ENCODE measurements around the gene CENPM.

DNA sequence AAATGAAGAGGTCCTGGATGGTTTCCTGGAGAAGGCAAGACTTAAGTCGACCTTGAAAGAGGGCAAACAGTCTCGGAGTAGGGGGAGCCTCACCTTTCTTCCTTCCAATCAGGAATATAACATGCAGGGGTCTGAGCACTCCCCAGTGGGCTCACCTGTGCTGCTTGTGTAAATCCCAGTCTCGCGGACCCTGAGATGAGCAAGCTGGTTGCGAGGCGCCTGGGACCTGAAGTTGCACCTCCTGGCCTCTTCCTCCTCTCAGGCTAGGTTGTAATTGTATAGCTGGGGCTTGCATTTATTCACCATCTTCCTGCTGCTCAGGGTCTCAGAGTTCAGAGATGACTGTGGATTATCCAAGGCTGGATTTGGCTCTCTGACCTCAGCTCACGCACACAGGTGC, 44.2 kb upstream of the CENPM start:
- TF ChIP-seq, protein P1, sequence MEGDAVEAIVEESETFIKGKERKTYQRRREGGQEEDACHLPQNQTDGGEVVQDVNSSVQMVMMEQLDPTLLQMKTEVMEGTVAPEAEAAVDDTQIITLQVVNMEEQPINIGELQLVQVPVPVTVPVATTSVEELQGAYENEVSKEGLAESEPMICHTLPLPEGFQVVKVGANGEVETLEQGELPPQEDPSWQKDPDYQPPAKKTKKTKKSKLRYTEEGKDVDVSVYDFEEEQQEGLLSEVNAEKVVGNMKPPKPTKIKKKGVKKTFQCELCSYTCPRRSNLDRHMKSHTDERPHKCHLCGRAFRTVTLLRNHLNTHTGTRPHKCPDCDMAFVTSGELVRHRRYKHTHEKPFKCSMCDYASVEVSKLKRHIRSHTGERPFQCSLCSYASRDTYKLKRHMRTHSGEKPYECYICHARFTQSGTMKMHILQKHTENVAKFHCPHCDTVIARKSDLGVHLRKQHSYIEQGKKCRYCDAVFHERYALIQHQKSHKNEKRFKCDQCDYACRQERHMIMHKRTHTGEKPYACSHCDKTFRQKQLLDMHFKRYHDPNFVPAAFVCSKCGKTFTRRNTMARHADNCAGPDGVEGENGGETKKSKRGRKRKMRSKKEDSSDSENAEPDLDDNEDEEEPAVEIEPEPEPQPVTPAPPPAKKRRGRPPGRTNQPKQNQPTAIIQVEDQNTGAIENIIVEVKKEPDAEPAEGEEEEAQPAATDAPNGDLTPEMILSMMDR (conservative IDR thresholded peaks at IDR 0.05; ENCODE audit: low read length), result no peak
- TF ChIP-seq EZH2phosphoT487 (IDR thresholded peaks at IDR 0.05; ENCODE audit: borderline replicate concordance), result no peak
